Naive thymus-derived CD4-positive, alpha-beta T cell (primary cell): ENCODE data around the gene BBOX1. TPM values are rescaled to one million over a fixed set of nuclear protein-coding genes. Genes with fewer than 3 reads are reported as not detected.

Experiments used
- ATAC-seq: fragments of 150-1000 bp; cut with Tn5 transposase; 2 replicates; pipeline ENCODE4 v1.10.0; 2021; ENCODE audit warnings: mild to moderate bottlenecking, moderate library complexity
- CTCF ChIA-PET: fragments of 350-600 bp; sonication (Branson Sonifier 250); formaldehyde crosslinking; loops from one replicate; lab custom pipeline; 2021; ENCODE audit warnings: antibody characterized with exemption; lab: Charles Lee
- POLR2A ChIA-PET: fragments of 350-600 bp; sonication (Branson Sonifier 250); formaldehyde crosslinking; loops from one replicate; lab custom pipeline; 2021; ENCODE audit warnings: antibody characterized with exemption, inconsistent platforms; lab: Charles Lee
- DNase-seq, 9 donors: peaks; one replicate each; pipeline versions ENCODE4 v3.0.0 to v3.0.0-alpha.2; 2020 to 2022; ENCODE audit warnings: mixed read lengths in 1 of 9
- H3K27ac ChIP-seq: one replicate; pipeline ENCODE4 v1.7.0; 2013; ENCODE audit warnings: mild to moderate bottlenecking, low read depth, low read length, moderate library complexity
- H3K27me3 ChIP-seq, 2 donors: one replicate each; pipeline ENCODE4 v1.7.0; 2013; ENCODE audit warnings: low read length in 2 of 2, mild to moderate bottlenecking in 2 of 2, moderate library complexity in 2 of 2; ENCODE audit not compliant: control insufficient read depth in 2 of 2, insufficient read depth in 2 of 2
- H3K36me3 ChIP-seq, 3 experiments: 1 replicate in 2 of 3; 2 replicates in 1 of 3; pipeline ENCODE4 v1.7.0; 2013; ENCODE audit warnings: low read length in 3 of 3, mild to moderate bottlenecking in 3 of 3, moderate library complexity in 1 of 3; ENCODE audit not compliant: insufficient read depth in 3 of 3, control insufficient read depth in 2 of 3
- H3K4me1 ChIP-seq, 2 donors: one replicate each; pipeline ENCODE4 v1.7.0; 2013; ENCODE audit warnings: low read length in 2 of 2, mild to moderate bottlenecking in 2 of 2, moderate library complexity in 1 of 2; ENCODE audit not compliant: control insufficient read depth in 2 of 2, insufficient read depth in 2 of 2
- H3K4me3 ChIP-seq: 2 replicates; pipeline ENCODE4 v1.7.0; 2013; ENCODE audit warnings: mild to moderate bottlenecking, low read length
- H3K9me3 ChIP-seq, 3 experiments: 1 replicate in 2 of 3; 2 replicates in 1 of 3; pipeline ENCODE4 v1.7.0; 2013; ENCODE audit warnings: low read length in 3 of 3; ENCODE audit not compliant: control insufficient read depth in 2 of 3
- H3K27ac Mint-ChIP-seq, 9 donors: one replicate each; pipeline ENCODE4 v1.8.0; 2020 to 2022; ENCODE audit warnings: mixed read lengths in 9 of 9, mild to moderate bottlenecking in 8 of 9, moderate library complexity in 5 of 9, inconsistent platforms in 2 of 9
- H3K27me3 Mint-ChIP-seq, 5 donors: one replicate each; pipeline ENCODE4 v1.8.0; 2021 to 2022; ENCODE audit warnings: mixed read lengths in 5 of 5, mild to moderate bottlenecking in 1 of 5
- H3K36me3 Mint-ChIP-seq, 5 donors: one replicate each; pipeline ENCODE4 v1.8.0; 2020 to 2022; ENCODE audit warnings: mixed read lengths in 5 of 5, mild to moderate bottlenecking in 3 of 5, inconsistent platforms in 1 of 5
- H3K4me1 Mint-ChIP-seq, 7 donors: one replicate each; pipeline ENCODE4 v1.8.0; 2020 to 2022; ENCODE audit warnings: mixed read lengths in 7 of 7, mild to moderate bottlenecking in 3 of 7, inconsistent platforms in 1 of 7
- H3K4me3 Mint-ChIP-seq, 10 donors: one replicate each; pipeline ENCODE4 v1.8.0; 2020 to 2022; ENCODE audit warnings: mild to moderate bottlenecking in 10 of 10, mixed read lengths in 10 of 10, moderate library complexity in 6 of 10, inconsistent platforms in 2 of 10
- H3K9me3 Mint-ChIP-seq, 11 donors: one replicate each; pipeline ENCODE4 v1.8.0; 2020 to 2022; ENCODE audit warnings: mixed read lengths in 11 of 11, mild to moderate bottlenecking in 4 of 11, inconsistent platforms in 1 of 11, moderate library complexity in 1 of 11
- intact Hi-C, 2 donors: fragments of 100-400 bp; cut with micrococcal nuclease; formaldehyde crosslinking; loops; one replicate each; pipeline ENCODE4 v1.15.1; 2023
- polyA plus RNA-seq, 2 donors: library from polyadenylated mRNA; unstranded; fragments of 300-500 nt; fragmentation: Illumina TruSeq; gene quantifications; one replicate each; pipeline ENCODE4 v1.2.3, GENCODE V29; 2021
- total RNA-seq, 6 experiments: library from RNA in 5 of 6; stranded (reverse) in 5 of 6; gene quantifications; 1 replicate in 5 of 6; 2 replicates in 1 of 6; pipeline ENCODE4 v1.2.3 and lab custom pipeline; 2021 to 2026

Gene BBOX1
- total and polyA plus RNA-seq, 7 experiments from 2014 or later = not detected

- Mint-ChIP-seq H3K36me3 (no peaks in the 10 kb centered on the region), H3K4me1 (no peaks in the 10 kb centered on the region), H3K27ac (no peak overlapping the region), H3K27me3 (peaks cover 0 to 3% (median 0%) of the 10 kb centered on the region in 5 donors), H3K9me3 (peaks cover 0 to 12% (median 7%) of the 10 kb centered on the region in 11 donors), H3K4me3 (no peak overlapping the region)
- ATAC-seq = no peak
- Histone ChIP-seq H3K4me3 (no peak overlapping the region), H3K27ac (no peak overlapping the region), H3K36me3 (no peaks in the 10 kb centered on the region), H3K9me3 (no peaks in the 10 kb centered on the region), H3K4me1 (no peaks in the 10 kb centered on the region), H3K27me3 (no peaks in the 10 kb centered on the region)
- ChIA-PET POLR2A (no interaction called here), CTCF (no interaction called here)
- no peak for DNase-seq
- intact Hi-C loops = no loop called here
Measured at GRCh38 chr11:27059431-27059830, 18.8 kb downstream of the BBOX1 start.

DNA sequence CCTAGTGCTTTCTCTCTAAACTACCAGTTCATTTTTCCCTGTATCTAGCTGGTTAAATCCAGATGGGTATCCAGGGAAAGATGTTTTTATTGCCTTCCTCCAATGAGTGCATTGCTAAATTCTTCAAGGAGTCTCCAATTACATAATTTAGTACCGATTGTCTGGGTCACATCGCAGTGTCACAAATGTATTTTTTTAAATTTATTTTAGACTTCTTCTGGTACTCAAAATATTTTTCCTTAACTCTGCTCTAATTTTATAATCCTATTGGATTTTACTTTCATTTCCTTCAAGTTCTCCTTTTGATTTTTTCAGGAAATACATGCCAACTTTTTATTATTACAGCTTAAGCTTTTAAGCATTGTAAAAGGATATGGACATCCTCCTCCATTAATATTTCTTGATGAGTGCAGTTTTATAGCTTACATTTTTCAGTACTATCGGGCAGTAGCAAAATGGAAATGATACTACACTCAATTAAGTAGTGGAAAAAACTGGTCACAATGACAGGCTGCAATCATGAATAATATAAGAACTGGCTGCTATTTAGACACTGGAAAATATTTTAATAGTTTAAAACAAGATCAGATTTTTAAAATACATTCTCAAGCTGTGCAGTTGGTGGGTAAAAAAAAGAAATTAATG lies 20.3 kb downstream of the BBOX1 start:
- Mint-ChIP-seq H3K9me3 (peaks cover 0 to 12% (median 8%) of the 10 kb centered on the region in 11 donors), H3K4me3 (no peak overlapping the region), H3K4me1 (no peaks in the 10 kb centered on the region), H3K27me3 (peaks cover 0 to 3% (median 0%) of the 10 kb centered on the region in 5 donors), H3K36me3 (no peaks in the 10 kb centered on the region), H3K27ac (no peak overlapping the region)
- Histone ChIP-seq H3K27ac (no peak overlapping the region), H3K9me3 (no peaks in the 10 kb centered on the region), H3K27me3 (no peaks in the 10 kb centered on the region), H3K4me1 (no peaks in the 10 kb centered on the region), H3K4me3 (no peak overlapping the region), H3K36me3 (no peaks in the 10 kb centered on the region)
- CTCF ChIA-PET = no interaction called here
- DNase-seq = no peak
- ATAC-seq = no peak
- POLR2A ChIA-PET = no interaction called here
- intact Hi-C loops = no loop called here

- H3K4me3 Mint-ChIP-seq = no peak overlapping the region
- no peak overlapping the region for H3K27ac Mint-ChIP-seq
- Histone ChIP-seq H3K4me1 (no peaks in the 10 kb centered on the region), H3K4me3 (no peak overlapping the region), H3K9me3 (no peaks in the 10 kb centered on the region), H3K36me3 (no peaks in the 10 kb centered on the region), H3K27ac (no peak overlapping the region), H3K27me3 (no peaks in the 10 kb centered on the region)
- ATAC-seq (no peak), DNase-seq (no peak)
- peaks cover 0 to 12% (median 8%) of the 10 kb centered on the region in 11 donors for H3K9me3 Mint-ChIP-seq
- no peaks in the 10 kb centered on the region for H3K4me1 Mint-ChIP-seq
- intact Hi-C loops = no loop called here
- ChIA-PET CTCF (no interaction called here), POLR2A (no interaction called here)
- H3K27me3 Mint-ChIP-seq = peaks cover 0 to 3% (median 0%) of the 10 kb centered on the region in 5 donors
- H3K36me3 Mint-ChIP-seq = no peaks in the 10 kb centered on the region
Measured at GRCh38 chr11:27061461-27061821, 20.8 kb downstream of the BBOX1 start.

- Histone ChIP-seq H3K27ac (no peak overlapping the region), H3K9me3 (no peaks in the 10 kb centered on the region), H3K4me3 (no peak overlapping the region), H3K36me3 (no peaks in the 10 kb centered on the region), H3K27me3 (no peaks in the 10 kb centered on the region), H3K4me1 (no peaks in the 10 kb centered on the region)
- Mint-ChIP-seq H3K27ac (no peak overlapping the region), H3K27me3 (peaks cover 0 to 7% (median 0%) of the 10 kb centered on the region in 5 donors), H3K4me3 (no peak overlapping the region), H3K4me1 (no peaks in the 10 kb centered on the region), H3K9me3 (peaks cover 0 to 7% (median 3%) of the 10 kb centered on the region in 11 donors), H3K36me3 (no peaks in the 10 kb centered on the region)
- POLR2A ChIA-PET = no interaction called here
- intact Hi-C loops = no loop called here
- no peak for ATAC-seq
- CTCF ChIA-PET = no interaction called here
- DNase-seq = no peak
Measured at GRCh38 chr11:27064086-27064485, 23.5 kb downstream of the BBOX1 start.

DNA sequence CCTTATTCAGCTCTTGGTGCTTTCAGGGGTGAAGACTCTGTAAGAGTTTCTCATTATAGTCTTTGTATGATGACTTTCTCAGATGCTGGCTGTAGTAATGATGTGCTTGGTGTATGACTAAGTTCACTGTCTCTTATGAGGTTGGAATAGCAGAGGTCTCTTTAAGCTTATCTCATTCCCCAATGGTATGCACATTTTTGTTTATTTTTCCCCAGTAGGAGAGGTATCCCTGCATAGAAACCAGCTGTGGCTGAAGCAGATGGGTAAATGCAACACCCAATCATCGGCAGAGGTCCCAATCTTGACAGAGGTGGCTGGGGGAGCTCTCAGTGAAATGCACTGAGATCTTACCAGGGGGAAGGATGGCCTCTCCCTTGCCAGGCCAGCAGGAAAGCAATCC lies 34.6 kb downstream of the BBOX1 start:
- intact Hi-C loops = no loop called here
- H3K4me1 Mint-ChIP-seq = no peaks in the 10 kb centered on the region
- Histone ChIP-seq H3K27ac (no peak overlapping the region), H3K9me3 (no peaks in the 10 kb centered on the region), H3K4me3 (no peak overlapping the region), H3K27me3 (no peaks in the 10 kb centered on the region), H3K36me3 (no peaks in the 10 kb centered on the region), H3K4me1 (no peaks in the 10 kb centered on the region)
- ATAC-seq (no peak), DNase-seq (no peak)
- no peaks in the 10 kb centered on the region for H3K27me3 Mint-ChIP-seq
- CTCF ChIA-PET = no interaction called here
- no peaks in the 10 kb centered on the region for H3K36me3 Mint-ChIP-seq
- POLR2A ChIA-PET = no interaction called here
- no peak overlapping the region for H3K4me3 Mint-ChIP-seq
- peaks cover 0 to 35% (median 9%) of the 10 kb centered on the region in 11 donors for H3K9me3 Mint-ChIP-seq
- H3K27ac Mint-ChIP-seq = no peak overlapping the region

- Histone ChIP-seq H3K4me1 (no peaks in the 10 kb centered on the region), H3K4me3 (no peak overlapping the region), H3K27ac (no peak overlapping the region), H3K36me3 (no peaks in the 10 kb centered on the region), H3K27me3 (no peaks in the 10 kb centered on the region), H3K9me3 (no peaks in the 10 kb centered on the region)
- Mint-ChIP-seq H3K27ac (no peak overlapping the region), H3K27me3 (no peaks in the 10 kb centered on the region), H3K4me1 (no peaks in the 10 kb centered on the region), H3K9me3 (peaks cover 0 to 32% (median 9%) of the 10 kb centered on the region in 11 donors), H3K36me3 (no peaks in the 10 kb centered on the region), H3K4me3 (no peak overlapping the region)
- ChIA-PET POLR2A (no interaction called here), CTCF (no interaction called here)
- no peak for DNase-seq
- intact Hi-C loops = no loop called here
- no peak for ATAC-seq
Measured at GRCh38 chr11:27075655-27076054, 35.0 kb downstream of the BBOX1 start.

DNA sequence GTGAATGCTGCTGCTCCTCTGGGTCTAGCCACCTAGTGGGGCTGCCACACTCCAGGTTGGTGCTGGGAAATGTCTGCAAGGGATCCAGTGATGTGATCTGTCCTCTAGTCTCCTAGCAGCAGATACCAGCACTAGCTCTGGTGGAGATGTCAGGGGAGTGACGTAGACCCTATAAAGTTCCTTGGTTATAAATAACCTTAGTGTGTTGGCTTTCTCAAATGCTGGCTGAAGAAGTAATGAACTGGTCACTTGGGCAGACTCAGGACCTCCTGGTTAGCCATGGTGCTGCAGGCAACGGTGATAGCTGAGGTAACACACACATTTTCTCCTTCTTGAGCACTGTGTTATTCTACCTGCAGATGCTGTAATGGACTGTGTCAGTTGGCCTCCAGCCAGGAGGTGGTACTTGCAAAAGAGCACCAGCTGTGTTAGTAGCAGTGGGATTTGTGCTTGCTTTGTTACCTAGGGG lies 35.5 kb downstream of the BBOX1 start:
- Mint-ChIP-seq H3K36me3 (no peaks in the 10 kb centered on the region), H3K27ac (no peak overlapping the region), H3K4me1 (no peaks in the 10 kb centered on the region), H3K27me3 (no peaks in the 10 kb centered on the region), H3K9me3 (peaks cover 0 to 32% (median 9%) of the 10 kb centered on the region in 11 donors), H3K4me3 (no peak overlapping the region)
- DNase-seq (no peak), ATAC-seq (no peak)
- Histone ChIP-seq H3K4me1 (no peaks in the 10 kb centered on the region), H3K36me3 (no peaks in the 10 kb centered on the region), H3K27ac (no peak overlapping the region), H3K9me3 (no peaks in the 10 kb centered on the region), H3K4me3 (no peak overlapping the region), H3K27me3 (no peaks in the 10 kb centered on the region)
- ChIA-PET POLR2A (no interaction called here), CTCF (no interaction called here)
- intact Hi-C loops = no loop called here
